CD14-positive monocyte (primary cell): ENCODE results near the gene GLG1. TPM values are rescaled to one million over a fixed set of nuclear protein-coding genes. Genes with fewer than 3 reads are reported as not detected.
"Not testable (repeated sequence)": the region's sequence is repeated elsewhere in the genome, so short reads cannot be mapped to it uniquely, and the experiment has no call there.

ENCODE experiments used
- DNase-seq, 3 donors: peaks; one replicate each; pipeline ENCODE4 v3.0.0-alpha.2; 2011 to 2022
- H2AFZ ChIP-seq: 2 replicates; pipeline ENCODE4 v1.6.0; 2012; ENCODE audit warnings: mild to moderate bottlenecking, low read depth, low read length, inconsistent platforms; ENCODE audit not compliant: insufficient read depth, poor library complexity, severe bottlenecking
- H3K27ac ChIP-seq, 2 donors: 1 replicate in 1 of 2; 2 replicates in 1 of 2; pipeline ENCODE4 v1.5.1; 2012 to 2013; ENCODE audit warnings: low read length in 2 of 2, control low read depth in 1 of 2, inconsistent platforms in 1 of 2, low read depth in 1 of 2, mild to moderate bottlenecking in 1 of 2
- H3K27me3 ChIP-seq, 2 donors: one replicate each; pipeline versions ENCODE4 v1.6.0 to v1.6.1; 2011 to 2013; ENCODE audit warnings: low read length in 2 of 2; ENCODE audit not compliant: control insufficient read depth in 2 of 2, insufficient read depth in 2 of 2
- H3K36me3 ChIP-seq, 2 donors: replicated peaks in 1 of 2; 1 replicate in 1 of 2; 2 replicates in 1 of 2; pipeline versions ENCODE4 v1.5.1 to v1.6.1; 2012 to 2013; ENCODE audit warnings: low read length in 2 of 2, control low read depth in 1 of 2, inconsistent platforms in 1 of 2, mild to moderate bottlenecking in 1 of 2; ENCODE audit not compliant: insufficient read depth in 2 of 2, control insufficient read depth in 1 of 2
- H3K4me1 ChIP-seq, 2 donors: 1 replicate in 1 of 2; 2 replicates in 1 of 2; pipeline versions ENCODE4 v1.5.1 to v1.6.1; 2012 to 2013; ENCODE audit warnings: low read length in 2 of 2, control low read depth in 1 of 2, inconsistent platforms in 1 of 2, mild to moderate bottlenecking in 1 of 2, moderate library complexity in 1 of 2; ENCODE audit not compliant: insufficient read depth in 2 of 2, control insufficient read depth in 1 of 2
- H3K4me2 ChIP-seq: replicated peaks from 2 replicates; pipeline ENCODE3; 2012; ENCODE audit warnings: low read length, moderate library complexity, mild to moderate bottlenecking; ENCODE audit not compliant: poor library complexity, severe bottlenecking; ENCODE audit errors: extremely low read depth
- H3K4me3 ChIP-seq, 3 experiments: fragments of 200-600 bp in 1 of 3; sonication (generic) in 1 of 3; replicated peaks in 1 of 3; 1 replicate in 2 of 3; 2 replicates in 1 of 3; pipeline ENCODE4 v1.5.1; 2011 to 2013; ENCODE audit warnings: low read length in 3 of 3, mild to moderate bottlenecking in 3 of 3, control low read depth in 2 of 3, low read depth in 2 of 3, inconsistent platforms in 1 of 3, moderate library complexity in 1 of 3
- H3K79me2 ChIP-seq: 2 replicates; pipeline ENCODE4 v1.6.0; 2012; ENCODE audit warnings: mild to moderate bottlenecking, control low read depth, inconsistent platforms, low read length, moderate library complexity; ENCODE audit not compliant: insufficient read depth
- H3K9ac ChIP-seq: 2 replicates; pipeline ENCODE4 v1.6.0; 2017; ENCODE audit warnings: low read length, mild to moderate bottlenecking; ENCODE audit not compliant: insufficient read depth, poor library complexity, severe bottlenecking
- H3K9me3 ChIP-seq, 2 donors: replicated peaks in 1 of 2; 1 replicate in 1 of 2; 2 replicates in 1 of 2; pipeline versions ENCODE4 v1.5.1 to v1.6.1; 2012 to 2013; ENCODE audit warnings: low read length in 2 of 2, control low read depth in 1 of 2; ENCODE audit not compliant: control insufficient read depth in 1 of 2, insufficient read depth in 1 of 2
- H4K20me1 ChIP-seq: 2 replicates; pipeline ENCODE4 v1.6.0; 2012; ENCODE audit warnings: mild to moderate bottlenecking, low read length, control low read depth, moderate library complexity; ENCODE audit not compliant: insufficient read depth
- H3K27ac Mint-ChIP-seq, 7 donors: one replicate each; pipeline ENCODE4 v1.8.0; 2020; ENCODE audit warnings: mild to moderate bottlenecking in 7 of 7, mixed read lengths in 7 of 7, moderate library complexity in 6 of 7, inconsistent platforms in 2 of 7
- H3K27me3 Mint-ChIP-seq, 3 donors: one replicate each; pipeline ENCODE4 v1.8.0; 2021 to 2022; ENCODE audit warnings: low read depth in 3 of 3, mild to moderate bottlenecking in 3 of 3, mixed read lengths in 3 of 3, moderate library complexity in 3 of 3, inconsistent platforms in 1 of 3
- H3K36me3 Mint-ChIP-seq, 2 donors: one replicate each; pipeline ENCODE4 v1.8.0; 2020; ENCODE audit warnings: mixed read lengths in 2 of 2, inconsistent platforms in 1 of 2, mild to moderate bottlenecking in 1 of 2
- H3K4me1 Mint-ChIP-seq: one replicate; pipeline ENCODE4 v1.8.0; 2020; ENCODE audit warnings: mild to moderate bottlenecking, mixed read lengths
- H3K4me3 Mint-ChIP-seq, 2 donors: one replicate each; pipeline ENCODE4 v1.8.0; 2020; ENCODE audit warnings: mild to moderate bottlenecking in 2 of 2, mixed read lengths in 2 of 2, moderate library complexity in 1 of 2
- H3K9me3 Mint-ChIP-seq, 7 donors: one replicate each; pipeline ENCODE4 v1.8.0; 2020 to 2022; ENCODE audit warnings: mixed read lengths in 7 of 7, mild to moderate bottlenecking in 6 of 7, moderate library complexity in 6 of 7, inconsistent platforms in 2 of 7
- WGBS: methylation state at CpG from one replicate; pipeline ENCODE4 v1.1.5; 2013; ENCODE audit warnings: missing lambda C conversion rate; ENCODE audit not compliant: insufficient coverage; 5-methylcytosine and 5-hydroxymethylcytosine counted together
- intact Hi-C, 2 donors: fragments of 100-400 bp; cut with micrococcal nuclease; formaldehyde crosslinking; loops; one replicate each; pipeline versions ENCODE4 v1.15.0 to v1.15.1; 2023
- polyA plus RNA-seq, 3 donors: library from polyadenylated mRNA; depleted of rRNA in 1 of 3; unstranded in 2 of 3; stranded (reverse) in 1 of 3; fragments of 300-500 nt in 2 of 3; fragments of >200 nt in 1 of 3; fragmentation: Illumina TruSeq in 2 of 3; gene quantifications; 1 replicate in 2 of 3; 2 replicates in 1 of 3; pipeline ENCODE4 v1.2.3, GENCODE V29; 2012 to 2021
- small RNA-seq: library from RNA; depleted of rRNA; stranded (forward); fragments of <200 nt; gene quantifications from one replicate; pipeline ENCODE3, GENCODE V24; 2012; ENCODE audit warnings: low read depth; ENCODE audit not compliant: insufficient read length

The GLG1 gene
- polyA plus RNA-seq, 3 donors = 40.3 to 69.1 (median 51.1) TPM

DNA sequence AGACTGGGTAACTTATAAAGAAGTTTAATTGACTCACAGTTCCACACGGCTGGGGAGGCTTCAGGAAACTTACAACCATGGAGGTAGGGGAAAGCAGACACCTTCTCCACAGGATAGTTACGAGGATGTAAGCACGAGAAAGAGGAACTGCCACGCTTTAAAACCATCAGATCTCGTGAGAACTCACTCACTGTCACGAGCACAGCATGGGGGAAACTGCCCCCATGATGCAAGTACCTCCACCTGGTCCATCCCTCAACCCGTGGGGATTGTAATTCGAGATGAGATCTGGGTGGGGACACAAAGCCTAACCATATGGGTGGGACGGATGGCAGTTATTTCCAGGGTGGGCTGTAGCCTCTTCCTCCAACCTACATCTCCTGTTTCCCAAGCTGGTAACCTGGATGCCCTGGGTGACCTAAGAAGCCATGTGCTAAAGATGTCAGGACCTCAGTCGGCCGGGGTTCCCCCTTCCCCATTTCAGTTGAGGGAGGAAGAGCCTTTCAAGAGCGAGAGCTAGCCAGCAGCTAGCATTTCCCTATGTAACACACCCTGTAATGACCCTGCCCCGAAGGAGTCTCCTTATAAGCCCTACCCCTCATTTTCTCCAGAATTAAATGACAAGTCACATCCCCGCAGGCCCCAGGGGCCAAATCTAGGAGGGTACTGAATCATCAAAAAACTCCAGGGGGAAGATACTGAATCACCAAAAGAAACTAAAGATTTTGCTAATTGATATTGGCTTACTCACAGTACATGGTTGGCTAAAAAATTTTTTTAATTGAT lies 202.6 kb downstream of the GLG1 start:
- DNase-seq, H3K27me3 ChIP-seq, H2AFZ ChIP-seq, H3K36me3 Mint-ChIP-seq, H3K27me3 Mint-ChIP-seq, H3K79me2 ChIP-seq, H3K4me1 Mint-ChIP-seq, H3K9me3 Mint-ChIP-seq, H3K9me3 ChIP-seq, H3K4me1 ChIP-seq, H3K27ac Mint-ChIP-seq, H3K4me2 ChIP-seq, H4K20me1 ChIP-seq, H3K27ac ChIP-seq, H3K9ac ChIP-seq, H3K36me3 ChIP-seq, H3K4me3 ChIP-seq, intact Hi-C loops, H3K4me3 Mint-ChIP-seq: not testable (repeated sequence)
- WGBS = no CpG with 5 or more reads among the region's 14 CpGs

DNA sequence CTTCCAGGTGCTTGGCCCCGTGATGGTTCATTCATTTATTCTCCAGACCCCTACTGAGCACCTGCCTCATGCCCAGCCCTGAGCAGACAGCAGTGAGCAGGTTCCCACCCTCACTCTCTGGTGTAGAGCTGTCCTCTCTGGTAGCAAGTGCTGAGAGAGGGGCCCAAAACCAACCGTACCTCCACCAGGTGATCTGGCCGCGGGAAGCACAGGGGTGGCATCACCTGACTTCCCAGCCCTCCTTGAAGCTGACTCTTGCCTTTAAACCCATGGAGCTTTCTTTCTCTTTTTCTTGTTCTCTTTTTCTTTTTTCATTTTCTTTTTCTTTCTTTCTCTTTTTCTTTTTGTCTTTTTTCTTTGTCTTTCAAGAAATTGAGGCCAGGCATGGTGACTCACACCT lies 206.7 kb downstream of the GLG1 start:
- H3K9me3 Mint-ChIP-seq, DNase-seq, H3K9ac ChIP-seq, H3K4me2 ChIP-seq, H3K4me3 Mint-ChIP-seq, H3K4me1 ChIP-seq, H3K79me2 ChIP-seq, H3K27ac Mint-ChIP-seq, H2AFZ ChIP-seq, H3K4me1 Mint-ChIP-seq, intact Hi-C loops, H3K9me3 ChIP-seq, H3K27me3 ChIP-seq, H4K20me1 ChIP-seq, H3K4me3 ChIP-seq, H3K36me3 ChIP-seq, H3K27ac ChIP-seq, H3K36me3 Mint-ChIP-seq: not testable (repeated sequence)
- WGBS = 84% methylated on average over 3 of the region's 4 CpGs
- H3K27me3 Mint-ChIP-seq = peaks cover 9 to 20% (median 15%) of the 10 kb centered on the region in 3 donors

DNA sequence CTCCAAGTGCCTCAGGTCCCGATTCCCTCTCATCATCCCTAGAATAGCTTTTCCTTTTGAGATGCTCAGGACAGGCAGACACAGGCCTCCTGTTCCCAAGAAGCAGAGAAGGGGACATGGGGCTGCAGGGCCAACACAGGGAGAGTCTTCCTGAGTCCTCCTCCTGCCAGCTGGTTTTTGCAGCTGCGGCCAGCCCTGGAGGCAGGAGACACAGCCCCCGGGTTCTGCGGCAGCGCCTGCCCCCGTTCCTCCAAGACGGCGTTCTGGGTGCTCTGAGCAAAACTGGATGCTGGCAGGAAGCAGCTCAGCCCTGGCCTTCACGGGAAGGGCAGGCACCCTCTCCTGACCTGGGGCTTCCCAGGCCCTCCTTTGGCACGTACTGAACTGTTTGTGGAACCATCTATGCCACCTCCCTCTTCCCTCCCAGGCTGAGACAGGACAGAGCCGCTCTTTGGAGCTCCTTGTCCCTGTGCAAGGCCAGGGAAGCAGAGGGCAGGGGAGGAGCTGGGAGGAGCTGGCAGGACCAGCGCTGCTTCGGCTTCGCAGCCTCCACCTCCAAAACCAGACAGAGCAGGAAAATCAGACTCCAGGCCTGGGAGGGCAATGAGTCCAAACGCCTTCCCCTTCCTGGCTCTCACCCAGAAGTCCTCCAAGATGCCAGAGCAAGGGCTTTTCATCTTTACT lies 208.6 kb downstream of the GLG1 start:
- H3K27ac ChIP-seq, H3K9me3 ChIP-seq, H3K9ac ChIP-seq, H3K36me3 ChIP-seq, H3K79me2 ChIP-seq, H3K27me3 ChIP-seq, H3K9me3 Mint-ChIP-seq, H3K4me3 ChIP-seq, H4K20me1 ChIP-seq, H3K4me1 ChIP-seq, H3K4me1 Mint-ChIP-seq, H2AFZ ChIP-seq, H3K36me3 Mint-ChIP-seq, H3K4me3 Mint-ChIP-seq, DNase-seq, H3K4me2 ChIP-seq, intact Hi-C loops, H3K27ac Mint-ChIP-seq: not testable (repeated sequence)
- H3K27me3 Mint-ChIP-seq = peaks cover 7 to 20% (median 15%) of the 10 kb centered on the region in 3 donors
- 80% methylated on average over 1 of the region's 15 CpGs for WGBS

Small RNA genes lying within 50 kb of the gene (small RNA-seq; reads per million reads assigned to genes)
- not detected for gene RF00019
- not detected for gene RNU6-237P

Other genes with a start within 250 kb of the GLG1 start
- 10 to 100 TPM in 1 of 3 donors, not detected in 2; 24.1 TPM for gene NPIPB15, start 230.8 kb downstream of the GLG1 start, polyA plus RNA-seq
- 1 to 10 TPM in 1 of 3 donors, not detected in 2; 1.5 TPM for gene CLEC18B, start 185.6 kb downstream of the GLG1 start, polyA plus RNA-seq
- gene RFWD3, start 59.8 kb upstream of the GLG1 start, polyA plus RNA-seq = 1 to 10 TPM; 5.0 to 8.4 (median 8.4) TPM
- 100 to 1,000 TPM in 1 of 3 donors, 10 to 100 TPM in 2; 33.6 to 136 (median 37.8) TPM for gene MLKL, start 93.7 kb upstream of the GLG1 start, polyA plus RNA-seq
- gene FA2H, start 167.7 kb upstream of the GLG1 start, polyA plus RNA-seq = not detected